Thoracic aorta (tissue), 2 donors: ENCODE data around the gene HOXC5. TPM values are rescaled to one million over a fixed set of nuclear protein-coding genes. Genes with fewer than 3 reads are reported as not detected.

Source experiments
- ATAC-seq: fragments of 150-250 bp; one replicate; pipeline ENCODE4 v1.8.0; 2017; ENCODE audit warnings: low read depth; ENCODE audit not compliant: insufficient number of reproducible peaks, low FRiP score
- DNase-seq: peaks from one replicate; pipeline ENCODE4 v3.0.0-alpha.2; 2020; ENCODE audit warnings: low spot score
- H3K27ac ChIP-seq, 2 donors: fragments of 200-600 bp; sonication (generic); 1 replicate in 1 of 2; 2 replicates in 1 of 2; pipeline ENCODE4 v1.5.1; 2016; ENCODE audit warnings: mild to moderate bottlenecking in 2 of 2, moderate library complexity in 2 of 2
- H3K27me3 ChIP-seq: fragments of 200-600 bp; sonication (generic); replicated peaks from 2 replicates; pipeline ENCODE4 v1.6.0; 2016; ENCODE audit warnings: mild to moderate bottlenecking; ENCODE audit not compliant: insufficient read depth
- H3K36me3 ChIP-seq: fragments of 200-600 bp; sonication (generic); one replicate; pipeline ENCODE4 v1.5.1; 2016
- H3K4me1 ChIP-seq, 2 donors: fragments of 200-600 bp; sonication (generic); 1 replicate in 1 of 2; 2 replicates in 1 of 2; pipeline versions ENCODE4 v1.5.1 to v1.6.0; 2016; ENCODE audit warnings: low read depth in 2 of 2, mild to moderate bottlenecking in 1 of 2; ENCODE audit not compliant: control insufficient read depth in 1 of 2
- H3K4me3 ChIP-seq: fragments of 200-600 bp; sonication (generic); 2 replicates; pipeline ENCODE4 v1.5.1; 2016; ENCODE audit warnings: mild to moderate bottlenecking
- H3K9me3 ChIP-seq: fragments of 200-600 bp; sonication (generic); 2 replicates; pipeline ENCODE4 v1.5.1; 2016
- total RNA-seq, 2 donors: library from RNA; depleted of rRNA; stranded (reverse); fragments of >200 nt; gene quantifications; one replicate each; pipeline versions ENCODE4 v1.1.0 to v1.2.3, GENCODE V29; 2016
- TF ChIP-seq, protein P1 (sequence below): fragments of 200-600 bp; sonication (generic); IDR thresholded peaks from one replicate; pipeline ENCODE4 v1.5.1; 2019; ENCODE audit warnings: antibody characterized with exemption

Gene HOXC5
- total RNA-seq, 2 donors from 2014 or later, result 1.8 TPM; not detected in 1

DNA sequence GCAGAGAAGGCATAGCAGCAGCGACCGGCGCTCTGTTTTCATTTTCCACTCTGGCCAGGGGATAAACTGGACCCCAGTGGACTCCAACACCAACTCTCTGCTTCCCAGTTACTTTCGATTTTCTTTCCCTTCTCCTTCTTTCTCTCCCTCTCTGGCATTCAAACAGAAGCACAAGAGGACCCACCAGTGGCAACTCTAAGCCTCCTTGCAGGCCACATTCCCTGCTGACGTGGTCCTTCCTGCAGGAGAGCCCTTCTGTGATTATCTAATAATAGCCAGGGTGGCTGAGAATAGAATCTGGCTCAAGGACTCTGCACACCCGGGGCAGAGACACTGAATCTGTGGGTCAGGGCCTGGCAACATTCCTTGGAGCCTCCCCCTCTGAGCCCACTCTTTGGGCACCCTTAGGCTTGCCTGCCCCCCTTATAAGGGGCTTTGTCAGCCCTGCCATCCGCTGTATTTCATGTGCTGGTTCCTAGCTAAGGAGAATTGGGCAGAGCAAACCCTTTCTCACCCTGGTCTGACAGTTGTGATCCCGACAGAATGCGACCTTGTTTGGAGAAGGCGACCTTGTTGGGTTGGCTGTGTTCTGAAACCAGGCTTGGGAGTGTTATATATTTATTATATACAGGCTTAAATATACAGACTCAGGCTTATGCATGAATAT is 12.8 kb upstream of the HOXC5 start:
- ATAC-seq, result no peak
- no peaks in the 10 kb centered on the region for H3K27me3 ChIP-seq
- H3K36me3 ChIP-seq, result no peaks in the 10 kb centered on the region

DNA sequence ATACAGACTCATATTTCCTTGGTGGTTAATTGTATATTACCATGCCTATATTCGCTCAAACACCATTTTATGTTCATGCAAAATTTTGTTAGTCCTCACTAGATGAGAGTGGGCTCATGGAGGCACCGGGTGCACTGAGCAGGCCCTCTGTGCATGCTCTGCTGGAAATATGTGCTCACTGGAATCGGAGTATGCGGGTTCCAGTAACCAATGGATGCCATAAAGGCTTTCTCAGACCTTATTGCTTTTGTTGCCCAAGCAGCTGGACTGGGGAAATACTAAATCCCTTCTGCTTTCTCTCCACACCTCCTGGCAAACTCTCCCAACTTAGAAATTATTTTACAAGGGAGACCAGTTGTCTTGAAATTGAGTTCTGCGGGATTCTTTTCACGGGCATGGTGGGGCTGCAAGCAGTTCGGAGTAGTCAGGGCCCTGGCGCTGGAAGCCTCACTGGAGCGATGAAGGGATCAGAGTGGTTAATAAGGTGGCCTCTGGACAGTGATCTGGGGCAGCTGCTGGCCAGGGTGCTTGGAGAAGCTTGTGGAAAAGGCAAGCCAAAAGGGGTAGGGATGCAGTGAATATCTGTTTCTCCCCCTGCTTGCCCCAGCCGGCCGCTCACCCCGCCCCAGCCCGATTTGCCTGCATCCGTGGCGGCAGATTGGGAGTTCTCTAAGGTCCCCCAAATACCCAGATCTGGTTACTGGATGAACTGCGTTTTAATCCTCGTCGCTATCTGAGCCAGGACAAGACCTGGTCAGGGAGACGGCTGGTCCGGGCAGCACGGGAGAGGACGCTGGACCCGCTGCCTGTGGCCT is 12.1 kb upstream of the HOXC5 start:
- DNase-seq, result no peak
- H3K27me3 ChIP-seq, result no peaks in the 10 kb centered on the region
- ATAC-seq, result no peak
- TF ChIP-seq, protein P1, sequence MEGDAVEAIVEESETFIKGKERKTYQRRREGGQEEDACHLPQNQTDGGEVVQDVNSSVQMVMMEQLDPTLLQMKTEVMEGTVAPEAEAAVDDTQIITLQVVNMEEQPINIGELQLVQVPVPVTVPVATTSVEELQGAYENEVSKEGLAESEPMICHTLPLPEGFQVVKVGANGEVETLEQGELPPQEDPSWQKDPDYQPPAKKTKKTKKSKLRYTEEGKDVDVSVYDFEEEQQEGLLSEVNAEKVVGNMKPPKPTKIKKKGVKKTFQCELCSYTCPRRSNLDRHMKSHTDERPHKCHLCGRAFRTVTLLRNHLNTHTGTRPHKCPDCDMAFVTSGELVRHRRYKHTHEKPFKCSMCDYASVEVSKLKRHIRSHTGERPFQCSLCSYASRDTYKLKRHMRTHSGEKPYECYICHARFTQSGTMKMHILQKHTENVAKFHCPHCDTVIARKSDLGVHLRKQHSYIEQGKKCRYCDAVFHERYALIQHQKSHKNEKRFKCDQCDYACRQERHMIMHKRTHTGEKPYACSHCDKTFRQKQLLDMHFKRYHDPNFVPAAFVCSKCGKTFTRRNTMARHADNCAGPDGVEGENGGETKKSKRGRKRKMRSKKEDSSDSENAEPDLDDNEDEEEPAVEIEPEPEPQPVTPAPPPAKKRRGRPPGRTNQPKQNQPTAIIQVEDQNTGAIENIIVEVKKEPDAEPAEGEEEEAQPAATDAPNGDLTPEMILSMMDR, result no peak
- peak overlapping the region; percentile 11 to 98 for H3K27ac ChIP-seq
- peak overlapping the region; percentile 5 for H3K4me3 ChIP-seq
- peaks cover 14 to 16% of the 10 kb centered on the region in 2 donors for H3K4me1 ChIP-seq
- no peaks in the 10 kb centered on the region for H3K36me3 ChIP-seq
- no peaks in the 10 kb centered on the region for H3K9me3 ChIP-seq

More for the DNA sequence above, 12.8 kb upstream of the HOXC5 start:
- DNase-seq, result no peak
- H3K4me1 ChIP-seq, result peaks cover 14 to 16% of the 10 kb centered on the region in 2 donors
- peak overlapping the region; percentile 86 to 98 for H3K27ac ChIP-seq
- peak overlapping the region; percentile 69 for H3K4me3 ChIP-seq
- H3K9me3 ChIP-seq, result no peaks in the 10 kb centered on the region
- TF ChIP-seq, protein P1, result no peak

DNA sequence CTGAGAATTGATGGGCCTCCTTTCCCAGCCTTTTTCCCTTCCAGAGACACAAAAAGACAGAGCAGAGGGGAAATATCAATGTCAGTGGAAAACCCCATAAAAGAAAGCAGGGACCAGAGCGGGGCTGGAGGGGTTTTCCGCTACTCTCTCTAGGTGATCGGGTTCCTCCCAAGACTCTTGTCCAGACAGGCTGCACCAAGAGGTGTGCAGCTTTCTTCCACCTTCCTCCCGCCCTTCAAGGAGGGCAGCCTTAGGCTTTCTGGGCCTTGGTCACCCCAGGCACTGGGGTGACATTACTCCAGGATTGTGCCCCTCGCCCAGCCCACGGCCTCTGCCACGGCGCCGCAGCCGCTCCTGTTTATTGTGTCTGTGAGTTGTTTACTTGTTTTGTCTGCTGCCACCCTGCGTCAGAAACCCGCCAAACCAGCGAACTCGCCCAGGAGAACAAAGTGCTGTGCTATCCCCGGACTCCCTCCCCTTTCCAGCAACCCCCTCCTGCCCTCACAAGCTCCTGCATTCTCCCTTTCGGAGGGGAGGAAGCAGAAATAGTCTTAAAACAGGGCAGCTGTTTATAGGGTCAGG is 11.3 kb upstream of the HOXC5 start:
- H3K4me1 ChIP-seq, result peaks cover 14 to 16% of the 10 kb centered on the region in 2 donors
- no peaks in the 10 kb centered on the region for H3K27me3 ChIP-seq
- no peaks in the 10 kb centered on the region for H3K36me3 ChIP-seq
- no peak overlapping the region for H3K27ac ChIP-seq
- ATAC-seq (no peak), DNase-seq (no peak)
- TF ChIP-seq, protein P1, result no peak
- H3K4me3 ChIP-seq, result no peak overlapping the region
- H3K9me3 ChIP-seq, result no peaks in the 10 kb centered on the region

DNA sequence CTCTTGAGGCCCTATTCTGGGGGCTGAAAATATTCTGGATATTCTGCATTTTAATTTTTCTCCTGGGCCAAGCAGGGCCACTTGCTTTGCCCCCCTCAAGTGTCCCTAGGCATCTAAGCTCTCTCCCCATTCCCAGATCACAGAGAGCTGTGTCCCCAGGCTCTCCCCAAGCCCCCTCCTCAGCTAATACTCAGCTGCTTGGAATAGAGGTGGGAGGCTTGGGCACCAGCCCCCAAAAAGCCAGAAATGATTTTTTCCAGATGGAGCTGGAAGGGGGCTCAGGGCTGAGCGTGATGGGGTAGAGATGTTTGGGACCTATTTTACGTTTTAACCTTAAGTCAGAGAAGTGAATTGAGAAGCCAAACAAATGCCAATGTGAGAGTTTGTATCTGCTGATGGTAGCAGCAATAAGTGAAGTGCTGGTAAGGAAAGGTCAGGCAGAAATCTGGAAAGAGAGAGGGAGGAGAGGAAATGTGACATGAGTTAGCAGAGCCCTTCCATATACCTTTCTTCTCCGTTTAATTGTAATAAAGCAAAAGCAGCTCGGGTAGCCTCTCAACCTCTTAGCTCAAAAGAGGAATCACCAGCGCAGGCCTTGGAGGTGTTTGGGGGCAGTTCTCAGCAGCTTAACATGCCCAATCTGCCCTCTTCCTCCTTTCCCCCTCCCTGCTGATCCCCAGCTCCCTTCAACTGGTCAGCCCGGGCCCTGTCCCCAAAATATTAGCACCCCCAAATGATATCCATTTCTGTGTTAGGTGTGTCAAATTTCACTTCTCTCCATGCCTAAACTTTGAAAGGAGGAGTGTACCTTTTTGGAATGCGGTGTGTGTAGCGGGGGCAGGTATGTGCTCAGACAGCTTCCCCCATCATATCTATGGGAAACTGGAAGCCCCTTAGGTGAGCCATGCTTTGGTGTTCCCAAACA is 9.6 kb upstream of the HOXC5 start:
- Histone ChIP-seq H3K36me3 (no peaks in the 10 kb centered on the region), H3K27ac (no peak overlapping the region), H3K4me1 (peaks cover 12 to 16% of the 10 kb centered on the region in 2 donors), H3K27me3 (no peaks in the 10 kb centered on the region), H3K9me3 (no peaks in the 10 kb centered on the region), H3K4me3 (no peak overlapping the region)
- TF ChIP-seq, protein P1, result no peak
- DNase-seq, result no peak
- no peak for ATAC-seq
